K562 (cell line): ENCODE results near the gene ENTPD3. TPM values are rescaled to one million over a fixed set of nuclear protein-coding genes. Genes with fewer than 3 reads are reported as not detected.
A peak's percentile ranks its signal among the peaks of the same experiment; 100 is the strongest.

Experiments
- FOXJ2 ChIP-seq: fragments of 200-800 bp; sonication (Bioruptor generic); IDR thresholded peaks from 2 replicates; pipeline ENCODE4 v1.6.1; 2016; ENCODE audit warnings: missing genetic modification characterization, missing compliant biosample characterization
- GMEB1 ChIP-seq: fragments of 250-450 bp; sonication (Bioruptor Pico); IDR thresholded peaks from 2 replicates; pipeline ENCODE4 v1.4.0; 2020; ENCODE audit warnings: mild to moderate bottlenecking
- MAZ ChIP-seq, 2 experiments: fragments of 450-650 bp in 1 of 2; sonication (generic) in 1 of 2; formaldehyde crosslinking; IDR thresholded peaks in 1 of 2; conservative IDR thresholded peaks in 1 of 2; 2 replicates each; pipeline versions ENCODE4 v1.4.0 to v1.5.0; 2020; ENCODE audit warnings: mild to moderate bottlenecking in 1 of 2, missing genetic modification reagents in 1 of 2
- NRF1 ChIP-seq, 2 experiments: fragments of 450-650 bp; IDR thresholded peaks in 1 of 2; conservative IDR thresholded peaks in 1 of 2; 2 replicates each; pipeline ENCODE4 v1.6.1; 2014; ENCODE audit warnings: mild to moderate bottlenecking in 2 of 2
- PBX2 ChIP-seq, 2 experiments: IDR thresholded peaks in 1 of 2; conservative IDR thresholded peaks in 1 of 2; 2 replicates each; pipeline ENCODE4 v1.6.1; 2016; ENCODE audit warnings: low read depth in 2 of 2, mild to moderate bottlenecking in 1 of 2, missing compliant biosample characterization in 1 of 2, missing genetic modification characterization in 1 of 2, moderate library complexity in 1 of 2
- ZBTB40 ChIP-seq, 2 experiments: fragments of 450-650 bp in 1 of 2; sonication (generic) in 1 of 2; formaldehyde crosslinking in 1 of 2; IDR thresholded peaks; 2 replicates each; pipeline versions ENCODE4 v1.7.1 to v1.9.0; 2016 to 2022; ENCODE audit warnings: inconsistent platforms in 1 of 2, mild to moderate bottlenecking in 1 of 2, missing genetic modification reagents in 1 of 2
- ZBTB43 ChIP-seq: sonication (generic); formaldehyde crosslinking; IDR thresholded peaks from 2 replicates; pipeline ENCODE4 v1.8.0; 2023; ENCODE audit warnings: mild to moderate bottlenecking, missing genetic modification reagents
- ZNF197 ChIP-seq: fragments of 200-800 bp; sonication (Bioruptor generic); IDR thresholded peaks from 2 replicates; pipeline ENCODE4 v1.6.1; 2016; ENCODE audit warnings: low read depth, missing genetic modification characterization, missing compliant biosample characterization
- polyA plus RNA-seq, 8 experiments: library from polyadenylated mRNA; depleted of rRNA in 4 of 8; stranded (reverse) in 5 of 8; unstranded in 3 of 8; fragments of >200 nt; fragmentation: Nextera tagmentation in 2 of 8; fragmentation: Illumina TruSeq in 1 of 8; extraction: Ambion mirVana in 2 of 8; extraction: Trizol in 1 of 8; gene quantifications; 2 replicates each; pipeline versions ENCODE4 v1.2.1 to v1.2.3, GENCODE V29; 2011 to 2014; ENCODE audit warnings: inconsistent platforms in 1 of 8, missing spikeins in 1 of 8
- total RNA-seq, 7 experiments: library from RNA; depleted of rRNA in 6 of 7; stranded (reverse); fragments of >200 nt in 6 of 7; fragmentation: Illumina TruSeq in 2 of 7; extraction: Trizol in 2 of 7; gene quantifications; 2 replicates each; pipeline versions ENCODE4 v1.2.1 to v1.2.3, GENCODE V29; 2011 to 2021; ENCODE audit warnings: low replicate concordance in 1 of 7

ENTPD3 gene
- total and polyA plus RNA-seq, 9 of the 15 experiments (the other 6 are each of a cell fraction or from before 2014, with no cell fraction given), result 0.23 to 2.1 (median 0.58) TPM

- no peak for TF ChIP-seq ZNF197 (CRISPR knock-in tag)
- peak; percentile 91 to 93 for TF ChIP-seq NRF1 (conservative IDR thresholded peaks at IDR 0.05 in 1 of 2, IDR thresholded peaks at IDR 0.05 in 1 of 2)
- TF ChIP-seq FOXJ2, result peak; percentile 90
- TF ChIP-seq GMEB1 (CRISPR knock-in tag), result peak; percentile 12; the same call in 1 of the 2 replicates
- TF ChIP-seq PBX2 (CRISPR knock-in tag; IDR thresholded peaks at IDR 0.05; ENCODE audit: low read depth), result no peak
- TF ChIP-seq PBX2 (tag; conservative IDR thresholded peaks at IDR 0.05; ENCODE audit: low read depth), result no peak
- peak in 1 of 2 experiments; percentile 57; a peak in 2 of 4 replicates for TF ChIP-seq MAZ (CRISPR knock-in tag; conservative IDR thresholded peaks at IDR 0.05 in 1 of 2, IDR thresholded peaks at IDR 0.05 in 1 of 2)
- TF ChIP-seq ZBTB40 (IDR thresholded peaks at IDR 0.05), result peak; percentile 88
- no peak for TF ChIP-seq ZBTB40 (CRISPR knock-in tag; IDR thresholded peaks at IDR 0.05)
- TF ChIP-seq ZBTB43 (CRISPR knock-in tag), result no peak
Measured at GRCh38 chr3:40452876-40453730, 66.1 kb downstream of the ENTPD3 start (continued).
